ENCODE data around the gene HDLBP. TPM values are rescaled to one million over a fixed set of nuclear protein-coding genes. Genes with fewer than 3 reads are reported as not detected.

Gene HDLBP
- total RNA-seq, 1 donor from 2014 or later, result 839 TPM

DNA sequence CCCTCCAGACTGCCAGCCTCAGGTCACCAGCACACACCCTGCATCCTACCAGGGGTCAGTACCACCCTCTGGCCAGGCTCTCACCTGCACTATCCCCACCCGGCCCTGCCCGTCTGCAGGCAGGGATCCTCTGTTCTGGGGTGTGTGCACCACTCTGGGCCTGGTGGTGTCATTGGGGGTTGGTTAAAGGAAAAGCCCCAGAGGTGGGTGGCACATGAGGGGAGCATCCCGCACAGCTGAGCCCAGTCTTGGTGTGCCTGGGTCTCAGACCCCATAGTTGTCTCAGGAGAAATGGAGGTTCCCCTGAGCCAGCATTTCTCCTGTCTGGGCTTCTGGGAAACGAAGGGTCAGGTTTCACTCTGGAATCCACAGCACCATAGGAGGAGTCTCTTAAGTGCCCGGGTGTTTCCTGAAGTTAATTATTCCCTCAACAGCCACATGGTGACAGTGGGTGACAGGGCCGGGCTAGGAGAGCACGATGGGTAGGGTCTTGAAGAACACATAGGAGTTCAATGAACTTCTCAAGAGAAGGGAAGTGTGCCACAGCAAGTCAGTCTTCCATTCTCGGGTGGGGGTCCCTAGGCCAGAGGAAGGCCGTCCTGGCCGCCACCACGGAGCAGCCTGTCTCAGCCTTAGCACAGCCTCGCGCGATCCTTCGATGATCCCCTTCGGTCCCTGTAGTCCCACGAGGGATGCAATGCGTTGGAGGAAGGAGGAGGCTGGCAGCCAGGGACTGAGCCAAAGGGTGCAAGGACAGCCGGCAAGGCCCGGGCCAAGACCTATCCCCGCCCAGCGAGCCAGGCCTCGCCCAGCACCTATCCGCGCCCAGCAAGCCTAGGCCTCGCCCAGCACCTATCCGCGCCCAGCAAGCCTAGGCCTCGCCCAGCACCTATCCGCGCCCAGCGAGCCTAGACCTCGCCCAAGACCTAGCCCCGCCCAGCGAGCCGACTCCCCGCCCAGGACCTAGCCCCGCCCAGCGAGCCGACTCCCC lies 39.5 kb upstream of the HDLBP start:
- TF ChIP-seq, protein P1, sequence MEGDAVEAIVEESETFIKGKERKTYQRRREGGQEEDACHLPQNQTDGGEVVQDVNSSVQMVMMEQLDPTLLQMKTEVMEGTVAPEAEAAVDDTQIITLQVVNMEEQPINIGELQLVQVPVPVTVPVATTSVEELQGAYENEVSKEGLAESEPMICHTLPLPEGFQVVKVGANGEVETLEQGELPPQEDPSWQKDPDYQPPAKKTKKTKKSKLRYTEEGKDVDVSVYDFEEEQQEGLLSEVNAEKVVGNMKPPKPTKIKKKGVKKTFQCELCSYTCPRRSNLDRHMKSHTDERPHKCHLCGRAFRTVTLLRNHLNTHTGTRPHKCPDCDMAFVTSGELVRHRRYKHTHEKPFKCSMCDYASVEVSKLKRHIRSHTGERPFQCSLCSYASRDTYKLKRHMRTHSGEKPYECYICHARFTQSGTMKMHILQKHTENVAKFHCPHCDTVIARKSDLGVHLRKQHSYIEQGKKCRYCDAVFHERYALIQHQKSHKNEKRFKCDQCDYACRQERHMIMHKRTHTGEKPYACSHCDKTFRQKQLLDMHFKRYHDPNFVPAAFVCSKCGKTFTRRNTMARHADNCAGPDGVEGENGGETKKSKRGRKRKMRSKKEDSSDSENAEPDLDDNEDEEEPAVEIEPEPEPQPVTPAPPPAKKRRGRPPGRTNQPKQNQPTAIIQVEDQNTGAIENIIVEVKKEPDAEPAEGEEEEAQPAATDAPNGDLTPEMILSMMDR (IDR thresholded peaks at IDR 0.05), result peak; percentile 28
- peak; percentile 91 for DNase-seq (ENCODE audit: extremely low spot score, unreplicated experiment)
- Mint-ChIP-seq H3K9me3 (ENCODE audit: unreplicated experiment) (no peaks in the 10 kb centered on the region), H3K4me3 (ENCODE audit: unreplicated experiment) (peak overlapping the region; percentile 40), H3K27me3 (ENCODE audit: unreplicated experiment) (no peaks in the 10 kb centered on the region), H3K4me1 (ENCODE audit: unreplicated experiment) (peaks cover 42% of the 10 kb centered on the region), H3K36me3 (ENCODE audit: unreplicated experiment) (peaks cover 33% of the 10 kb centered on the region), H3K27ac (ENCODE audit: unreplicated experiment) (peak overlapping the region; percentile 82)

DNA sequence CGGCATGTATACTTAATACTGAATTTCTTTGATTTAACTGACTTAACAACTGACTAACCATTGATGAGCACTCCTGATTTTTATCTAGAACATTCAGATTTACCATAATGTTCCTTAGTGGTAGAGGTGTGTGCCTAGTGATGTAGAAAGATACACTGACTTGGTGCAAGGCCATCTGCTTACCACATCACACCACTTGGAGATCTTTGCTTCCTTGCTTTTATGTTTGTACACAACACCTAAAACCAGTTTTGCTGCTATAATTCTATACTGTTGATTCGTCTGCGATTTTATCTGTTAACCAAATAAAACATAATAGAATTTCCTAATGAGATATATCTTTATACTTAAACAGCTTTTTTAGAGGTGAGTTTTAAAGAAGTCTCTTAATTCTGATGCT lies 36.8 kb upstream of the HDLBP start:
- H3K4me3 Mint-ChIP-seq (ENCODE audit: unreplicated experiment), result no peak overlapping the region
- peaks cover 45% of the 10 kb centered on the region for H3K36me3 Mint-ChIP-seq (ENCODE audit: unreplicated experiment)
- no peak overlapping the region for H3K27ac Mint-ChIP-seq (ENCODE audit: unreplicated experiment)
- no peak for DNase-seq (ENCODE audit: extremely low spot score, unreplicated experiment)
- H3K27me3 Mint-ChIP-seq (ENCODE audit: unreplicated experiment), result no peaks in the 10 kb centered on the region
- TF ChIP-seq, protein P1 (IDR thresholded peaks at IDR 0.05), result no peak
- H3K4me1 Mint-ChIP-seq (ENCODE audit: unreplicated experiment), result peaks cover 25% of the 10 kb centered on the region
- H3K9me3 Mint-ChIP-seq (ENCODE audit: unreplicated experiment), result no peaks in the 10 kb centered on the region

DNA sequence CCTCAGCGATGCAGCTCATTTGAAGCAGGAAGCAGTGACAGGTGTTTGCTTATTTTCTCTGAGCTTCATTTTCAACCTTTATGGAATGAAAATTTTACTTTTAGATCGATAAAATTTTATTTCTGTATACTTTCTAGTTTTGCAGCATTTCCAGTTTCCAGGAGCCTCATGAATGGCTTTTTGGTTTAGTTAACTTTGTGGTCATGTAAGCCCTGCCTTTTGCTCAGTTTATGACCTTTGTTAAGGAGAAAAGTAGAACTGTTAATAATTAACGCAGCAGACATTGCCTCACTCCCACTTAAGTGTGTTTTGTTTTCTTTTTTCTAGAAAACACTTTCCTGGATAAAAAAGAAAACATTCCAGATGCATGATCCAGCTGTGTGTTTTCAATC lies 36.2 kb upstream of the HDLBP start:
- H3K27ac Mint-ChIP-seq (ENCODE audit: unreplicated experiment), result no peak overlapping the region
- H3K4me3 Mint-ChIP-seq (ENCODE audit: unreplicated experiment), result no peak overlapping the region
- H3K9me3 Mint-ChIP-seq (ENCODE audit: unreplicated experiment), result no peaks in the 10 kb centered on the region
- H3K27me3 Mint-ChIP-seq (ENCODE audit: unreplicated experiment), result no peaks in the 10 kb centered on the region
- DNase-seq (ENCODE audit: extremely low spot score, unreplicated experiment), result no peak
- H3K4me1 Mint-ChIP-seq (ENCODE audit: unreplicated experiment), result peaks cover 21% of the 10 kb centered on the region
- TF ChIP-seq, protein P1 (IDR thresholded peaks at IDR 0.05), result no peak
- peaks cover 45% of the 10 kb centered on the region for H3K36me3 Mint-ChIP-seq (ENCODE audit: unreplicated experiment)

DNA sequence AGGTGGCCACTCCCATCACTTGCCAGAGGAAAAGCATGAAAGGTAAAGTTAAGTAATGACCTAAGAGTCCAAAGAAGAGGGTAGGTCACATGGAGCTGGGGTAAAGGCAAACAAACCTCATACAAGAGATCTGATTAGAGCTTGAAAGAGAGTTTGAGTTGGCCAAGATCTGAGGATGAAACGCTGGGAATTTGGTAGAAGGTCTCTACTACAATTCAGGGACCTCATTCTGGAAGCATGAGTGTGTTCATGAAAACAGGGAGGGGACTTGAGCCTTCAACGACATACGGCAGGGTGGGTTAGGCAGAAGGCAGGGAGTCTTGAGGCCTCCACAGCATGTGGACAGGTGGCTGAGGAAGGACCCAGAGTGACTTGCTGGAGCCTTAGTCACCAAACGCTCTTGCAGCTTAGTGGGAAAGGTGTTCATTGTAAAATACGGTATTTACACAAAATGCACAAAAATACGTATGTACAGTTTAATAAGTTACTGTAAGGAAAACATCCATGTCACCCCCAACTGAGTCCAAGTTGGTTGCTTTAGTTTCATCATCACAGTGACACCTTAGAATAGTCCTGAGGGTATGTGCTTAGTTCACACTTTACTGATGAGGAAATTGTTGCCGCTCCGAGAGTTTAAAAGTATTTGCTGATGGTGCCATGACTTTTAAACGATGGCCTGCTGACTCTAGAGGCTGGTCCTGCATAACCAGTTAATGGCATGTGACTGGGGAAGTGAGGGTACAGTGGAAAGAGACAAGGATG lies 35.6 kb upstream of the HDLBP start:
- Mint-ChIP-seq H3K9me3 (ENCODE audit: unreplicated experiment) (no peaks in the 10 kb centered on the region), H3K4me1 (ENCODE audit: unreplicated experiment) (peaks cover 21% of the 10 kb centered on the region), H3K27me3 (ENCODE audit: unreplicated experiment) (no peaks in the 10 kb centered on the region), H3K36me3 (ENCODE audit: unreplicated experiment) (peaks cover 47% of the 10 kb centered on the region), H3K4me3 (ENCODE audit: unreplicated experiment) (no peak overlapping the region), H3K27ac (ENCODE audit: unreplicated experiment) (peak overlapping the region; percentile 23)
- no peak for DNase-seq (ENCODE audit: extremely low spot score, unreplicated experiment)
- TF ChIP-seq, protein P1 (IDR thresholded peaks at IDR 0.05), result no peak

DNA sequence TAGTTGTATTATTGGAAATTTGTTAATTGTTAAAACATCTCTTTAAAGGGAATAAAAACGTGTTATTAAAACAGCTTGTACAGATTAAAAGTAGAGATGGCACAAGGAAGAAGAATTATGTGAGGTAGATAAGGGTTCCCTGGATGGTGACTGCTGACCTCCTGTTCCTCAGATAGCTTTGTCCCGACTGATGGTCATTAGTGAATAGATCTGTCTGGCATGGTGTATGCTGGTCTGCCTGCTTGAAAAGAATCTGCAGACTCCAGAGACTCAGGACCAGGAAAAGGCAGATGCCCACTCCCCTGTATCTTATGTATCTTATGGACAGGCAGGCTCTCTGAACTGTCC lies 35.0 kb upstream of the HDLBP start:
- TF ChIP-seq, protein P1 (IDR thresholded peaks at IDR 0.05), result no peak
- no peaks in the 10 kb centered on the region for H3K9me3 Mint-ChIP-seq (ENCODE audit: unreplicated experiment)
- no peaks in the 10 kb centered on the region for H3K27me3 Mint-ChIP-seq (ENCODE audit: unreplicated experiment)
- DNase-seq (ENCODE audit: extremely low spot score, unreplicated experiment), result no peak
- H3K4me1 Mint-ChIP-seq (ENCODE audit: unreplicated experiment), result peaks cover 21% of the 10 kb centered on the region
- H3K4me3 Mint-ChIP-seq (ENCODE audit: unreplicated experiment), result no peak overlapping the region
- H3K27ac Mint-ChIP-seq (ENCODE audit: unreplicated experiment), result peak overlapping the region; percentile 23
- peaks cover 53% of the 10 kb centered on the region for H3K36me3 Mint-ChIP-seq (ENCODE audit: unreplicated experiment)

All from osteocyte (in vitro differentiated cells).